Measurements from ENCODE around the gene ABHD10.

ABHD10 gene

DNA sequence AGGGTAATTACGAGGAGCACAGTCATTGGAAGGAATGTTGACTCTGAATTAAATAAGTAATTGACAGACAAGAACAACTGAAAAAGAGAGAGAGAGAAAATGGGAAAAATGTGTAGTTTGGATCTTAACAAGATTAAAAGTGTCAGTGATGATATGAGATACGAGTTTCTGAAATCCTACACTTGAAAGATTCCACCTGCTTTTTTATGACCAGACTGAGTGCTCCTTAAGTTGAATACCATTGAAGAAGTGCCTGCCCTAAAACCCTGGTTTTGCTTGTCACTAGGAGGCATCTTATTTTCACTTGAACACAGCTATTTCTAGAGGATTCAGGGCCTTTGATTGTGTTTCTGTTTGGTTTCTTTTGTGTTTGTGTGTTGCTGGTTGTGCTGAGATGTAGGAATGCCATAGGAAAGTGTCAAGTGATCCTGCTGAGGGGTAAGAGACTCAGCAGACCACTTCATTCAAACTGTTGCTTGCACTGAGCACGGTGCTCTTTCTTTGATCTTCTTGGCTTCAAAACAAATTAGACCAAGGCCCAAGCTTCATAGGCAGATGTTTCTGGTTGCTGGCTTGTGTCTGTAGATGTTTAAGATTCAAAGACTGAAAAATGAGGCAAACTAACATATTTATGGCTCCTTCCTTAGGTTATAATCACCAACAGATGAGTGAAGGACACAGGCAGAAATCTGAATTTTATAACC is 17.2 kb upstream of the ABHD10 start:
- no peak overlapping the region for H3K4me3 ChIP-seq (ENCODE audit: low read depth, low read length)
- no peak for DNase-seq (ENCODE audit: low read depth)

DNA sequence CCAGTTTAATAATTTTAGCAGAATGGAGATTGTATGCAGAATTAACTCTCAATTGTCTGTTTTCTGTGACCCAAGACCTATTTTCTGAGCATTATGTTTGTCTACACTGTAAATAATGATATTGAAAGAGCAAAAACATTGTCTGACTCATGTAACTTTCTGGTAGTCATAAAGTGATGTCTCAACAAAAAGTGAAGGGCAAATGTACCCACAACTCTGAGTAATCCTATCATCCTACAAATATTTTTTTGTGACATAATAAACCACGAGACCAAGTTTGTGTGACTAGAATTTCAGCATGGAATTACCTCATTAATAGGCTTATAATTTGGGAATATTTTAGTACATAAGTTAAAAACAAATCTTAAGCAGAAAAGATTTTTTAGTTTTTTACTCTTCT is 15.4 kb upstream of the ABHD10 start:
- no peak overlapping the region for H3K4me3 ChIP-seq (ENCODE audit: low read depth, low read length)
- peak; percentile 49 for DNase-seq (ENCODE audit: low read depth)

DNA sequence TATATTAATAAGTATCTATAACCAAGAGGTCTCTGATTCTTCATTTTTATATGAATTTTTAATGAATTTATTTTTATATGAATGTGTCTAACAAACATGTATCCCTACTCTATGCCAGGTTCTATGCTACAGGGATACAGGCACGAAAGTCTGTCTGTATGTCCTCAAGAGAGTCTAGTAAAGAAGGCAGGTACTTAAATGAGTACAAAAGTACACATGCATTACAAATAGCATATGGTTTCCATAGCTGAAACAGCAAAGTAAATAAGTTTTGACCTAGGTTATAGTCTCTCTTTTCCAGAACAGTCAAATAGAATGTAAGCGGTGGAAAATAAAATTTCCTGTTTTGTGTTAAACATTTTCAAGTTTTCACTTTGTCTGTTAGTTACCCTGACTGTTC is 13.3 kb upstream of the ABHD10 start:
- H3K4me3 ChIP-seq (ENCODE audit: low read depth, low read length): no peak overlapping the region
- DNase-seq (ENCODE audit: low read depth): no peak

DNA sequence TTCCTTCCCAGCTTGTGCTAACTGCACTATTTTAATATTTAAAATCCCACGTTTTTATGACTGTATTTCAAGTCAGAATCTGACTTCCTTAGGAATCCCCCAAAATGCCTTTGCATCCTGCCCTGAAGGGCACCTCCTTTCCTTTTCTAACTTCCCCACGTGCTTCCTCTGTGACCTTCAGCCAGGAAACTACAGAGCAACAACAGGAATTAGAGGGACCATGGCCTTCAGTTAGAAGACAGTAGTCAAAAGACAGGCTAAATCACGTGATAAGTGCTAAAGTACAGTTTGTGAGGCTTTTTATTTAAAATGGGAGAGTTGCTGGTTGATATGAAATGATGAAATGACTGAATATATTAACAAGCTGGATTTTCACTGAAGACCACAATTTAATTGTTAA is 11.8 kb upstream of the ABHD10 start:
- H3K4me3 ChIP-seq (ENCODE audit: low read depth, low read length): no peak overlapping the region
- no peak for DNase-seq (ENCODE audit: low read depth)

DNA sequence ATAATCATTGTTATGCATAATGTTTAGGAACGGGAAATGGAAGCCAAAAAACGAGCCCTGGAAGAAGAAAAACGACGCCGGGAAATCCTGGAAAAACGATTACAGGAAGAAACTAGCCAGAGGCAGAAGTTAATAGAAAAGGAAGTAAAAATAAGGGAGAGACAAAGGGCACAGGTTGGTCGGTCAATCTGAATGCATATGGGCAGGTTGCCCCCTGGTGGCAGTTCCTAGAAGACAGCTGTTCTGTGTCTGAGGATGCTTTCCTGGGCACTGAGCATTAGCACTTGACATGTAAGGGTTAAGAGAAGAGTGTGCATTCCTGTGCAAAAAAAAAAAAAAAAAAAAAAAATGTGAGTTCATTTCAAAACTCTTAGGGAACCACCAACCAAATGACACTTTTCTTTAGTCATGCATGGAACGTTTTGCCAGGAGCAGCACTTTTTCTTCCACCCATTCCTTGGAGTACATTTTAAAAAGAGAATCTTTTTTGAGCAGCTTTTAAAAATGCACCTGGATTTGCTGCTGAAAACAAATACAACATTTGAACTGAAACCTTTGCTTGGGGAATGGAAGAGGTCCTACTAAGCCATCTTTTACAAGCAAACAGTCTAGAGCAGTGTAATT is 11.1 kb upstream of the ABHD10 start:
- no peak overlapping the region for H3K4me3 ChIP-seq (ENCODE audit: low read depth, low read length)
- DNase-seq (ENCODE audit: low read depth): peak; percentile 27

DNA sequence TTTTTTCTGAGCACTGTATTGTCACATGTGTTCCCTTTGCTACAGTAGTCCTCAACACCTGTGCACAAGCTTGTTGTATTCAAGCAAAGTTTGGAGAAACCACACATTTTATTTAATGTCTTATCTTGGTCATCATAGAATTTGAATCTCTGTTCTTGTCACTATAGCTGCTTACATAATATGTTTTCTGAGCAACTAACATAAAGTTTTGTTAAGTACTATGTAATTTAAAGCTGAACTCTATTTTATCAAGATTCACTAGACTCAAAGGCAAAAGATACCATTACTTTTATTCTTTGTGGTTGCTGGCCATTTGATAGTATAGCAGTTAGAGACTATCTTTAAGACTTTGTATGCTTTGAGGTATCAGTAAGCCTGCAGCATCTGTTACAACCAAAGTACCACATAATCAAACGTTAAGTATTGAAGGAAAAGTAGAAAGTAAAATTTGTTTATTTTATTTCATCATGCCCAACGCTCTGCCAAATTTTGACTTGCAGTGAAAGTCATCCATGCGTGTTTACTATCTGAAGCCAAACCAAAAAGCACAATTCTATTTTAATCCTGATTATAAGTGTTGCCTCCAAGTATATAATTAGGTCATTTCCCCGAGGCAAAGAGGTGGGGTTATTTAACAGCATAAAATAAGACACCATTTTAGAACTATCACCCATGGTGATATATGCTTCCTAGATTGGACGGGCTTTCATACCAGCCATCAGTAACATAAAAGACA is 10.3 kb upstream of the ABHD10 start:
- DNase-seq (ENCODE audit: low read depth): no peak
- no peak overlapping the region for H3K4me3 ChIP-seq (ENCODE audit: low read depth, low read length)

DNA sequence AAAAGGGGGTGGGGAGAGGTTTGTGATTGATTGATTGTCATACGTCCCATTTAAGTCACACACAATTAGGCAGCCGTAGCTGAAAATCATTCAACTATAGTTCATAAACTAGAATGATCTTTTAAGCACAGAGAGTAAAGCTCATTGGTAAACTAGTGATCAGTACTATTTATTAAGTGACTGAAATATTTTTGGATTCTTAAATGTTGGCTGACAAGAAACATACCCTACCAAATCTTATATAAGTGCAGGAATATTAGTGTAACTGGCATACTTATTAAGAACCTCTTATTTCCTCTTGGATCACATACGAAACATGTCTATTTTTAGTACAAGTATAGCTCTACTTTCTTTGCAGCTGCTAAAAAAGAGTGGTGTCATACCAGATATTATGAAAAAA is 8.4 kb upstream of the ABHD10 start:
- DNase-seq (ENCODE audit: low read depth): no peak
- no peak overlapping the region for H3K4me3 ChIP-seq (ENCODE audit: low read depth, low read length)

DNA sequence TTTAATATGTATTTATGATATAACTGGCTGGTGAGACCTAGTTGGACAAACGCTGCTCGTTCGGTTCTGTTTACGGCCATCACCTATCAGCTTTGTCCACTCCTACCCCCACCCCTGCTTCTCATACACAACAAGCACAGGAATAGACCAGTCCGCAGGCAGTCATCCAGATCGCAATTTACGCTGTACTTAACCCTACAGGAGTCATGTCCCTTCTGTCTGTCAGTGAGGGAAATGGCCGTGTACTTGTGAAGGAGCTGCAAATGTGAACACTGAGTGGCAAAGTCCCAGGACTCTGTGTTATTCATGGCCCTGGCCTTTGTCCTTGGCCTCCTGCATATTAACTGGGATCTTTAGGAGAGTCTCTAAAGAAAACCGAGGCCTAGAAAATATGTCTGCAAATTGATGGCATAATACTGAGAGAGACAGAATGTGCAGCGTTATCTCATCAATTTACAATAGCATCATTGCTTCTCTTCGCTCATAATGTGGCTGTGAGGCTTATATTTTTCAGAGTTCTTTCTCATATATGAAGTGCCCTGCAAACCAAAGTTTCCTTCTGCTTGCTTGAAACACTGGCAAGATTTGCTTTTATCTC is 7.2 kb upstream of the ABHD10 start:
- H3K4me3 ChIP-seq (ENCODE audit: low read depth, low read length): no peak overlapping the region
- DNase-seq (ENCODE audit: low read depth): no peak

DNA sequence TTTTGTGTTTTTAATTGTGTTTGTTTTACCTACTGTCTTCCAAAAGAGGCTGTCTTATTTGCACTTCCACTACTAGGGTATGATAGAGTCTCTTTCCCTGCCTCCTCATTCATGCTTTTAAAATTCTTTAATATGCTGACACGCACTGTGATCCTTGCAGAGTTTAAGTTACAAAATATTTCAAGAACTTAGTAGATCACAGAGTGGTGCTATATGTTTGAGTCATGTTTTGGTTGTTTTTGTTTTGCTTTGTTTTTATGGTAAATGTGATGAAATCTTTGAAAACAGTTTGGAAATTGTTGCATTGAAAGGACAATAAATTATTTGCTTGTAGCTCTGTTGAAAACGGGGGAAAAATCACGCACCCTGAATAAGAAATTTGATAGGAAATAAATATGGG is 5.9 kb upstream of the ABHD10 start:
- no peak overlapping the region for H3K4me3 ChIP-seq (ENCODE audit: low read depth, low read length)
- no peak for DNase-seq (ENCODE audit: low read depth)

DNA sequence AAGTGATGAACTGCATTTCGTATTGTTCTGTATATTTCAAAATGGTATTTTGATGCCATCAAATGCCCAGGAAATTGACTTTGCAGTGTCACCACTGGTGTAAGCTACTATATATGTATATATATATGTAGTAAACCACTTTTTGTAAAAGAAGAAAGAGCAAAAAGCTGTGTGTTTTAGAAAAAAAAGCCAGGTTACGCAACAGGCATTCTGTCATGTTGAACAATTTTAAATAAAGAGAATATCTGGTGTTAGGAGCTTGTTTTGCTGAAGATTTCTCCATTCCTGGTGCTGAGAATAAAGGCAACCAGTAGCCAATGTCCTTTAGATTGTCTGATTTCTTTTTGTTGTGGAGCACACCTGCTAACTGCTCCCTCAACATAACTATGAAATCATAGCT is 3.7 kb upstream of the ABHD10 start:
- no peak overlapping the region for H3K4me3 ChIP-seq (ENCODE audit: low read depth, low read length)

DNA sequence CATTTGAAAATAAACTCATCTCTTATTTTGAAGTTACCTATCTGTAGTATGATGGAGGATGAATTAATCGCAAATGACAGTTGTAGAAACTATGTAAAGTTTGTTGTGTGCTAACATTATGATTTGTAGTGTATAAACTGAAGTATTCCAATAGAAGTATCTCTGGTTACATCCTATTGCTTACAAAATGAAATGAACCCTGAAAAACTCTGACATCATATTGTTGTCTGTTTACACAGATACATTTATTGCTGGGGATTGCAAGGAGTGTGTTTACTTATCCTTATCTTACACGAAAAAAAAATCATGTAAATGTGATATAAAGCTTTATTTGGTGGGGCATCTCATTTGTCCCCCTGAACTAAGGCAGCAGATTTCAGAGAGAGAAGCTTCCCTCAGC is 2.6 kb upstream of the ABHD10 start:
- H3K4me3 ChIP-seq (ENCODE audit: low read depth, low read length): no peak overlapping the region
- no peak for DNase-seq (ENCODE audit: low read depth)

More for the DNA sequence above, 3.7 kb upstream of the ABHD10 start:
- DNase-seq (ENCODE audit: low read depth): no peak

DNA sequence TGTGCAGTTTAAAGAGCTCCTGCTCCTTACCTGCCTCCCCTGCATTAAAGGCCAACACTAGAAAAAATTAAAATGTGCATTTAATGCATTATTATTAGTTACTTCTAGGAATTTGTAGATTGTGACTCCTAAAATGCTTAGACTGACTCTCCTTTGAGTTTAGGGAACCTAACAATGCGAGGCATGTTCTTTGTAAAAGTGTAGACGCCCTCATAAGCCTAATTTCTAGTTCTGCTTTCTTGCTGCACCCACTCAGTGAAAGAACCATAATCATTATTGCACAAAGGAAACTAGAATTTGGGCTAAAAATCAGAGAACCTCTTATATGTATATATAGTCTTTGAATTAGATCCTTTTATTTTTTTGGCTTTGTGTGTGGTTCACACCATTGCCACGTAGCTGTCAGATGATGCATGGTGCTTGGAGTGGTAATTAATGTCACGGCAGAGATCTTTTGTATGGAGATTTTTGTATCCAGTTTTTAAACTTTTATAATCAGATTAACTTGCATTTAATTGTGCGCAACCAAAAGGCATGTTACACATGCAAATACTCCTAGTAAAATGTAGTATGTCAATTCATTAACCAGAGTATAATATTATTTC is 710 bp downstream of the ABHD10 start:
- H3K4me3 ChIP-seq (ENCODE audit: low read depth, low read length): peak overlapping the region; percentile 80
- DNase-seq (ENCODE audit: low read depth): no peak

DNA sequence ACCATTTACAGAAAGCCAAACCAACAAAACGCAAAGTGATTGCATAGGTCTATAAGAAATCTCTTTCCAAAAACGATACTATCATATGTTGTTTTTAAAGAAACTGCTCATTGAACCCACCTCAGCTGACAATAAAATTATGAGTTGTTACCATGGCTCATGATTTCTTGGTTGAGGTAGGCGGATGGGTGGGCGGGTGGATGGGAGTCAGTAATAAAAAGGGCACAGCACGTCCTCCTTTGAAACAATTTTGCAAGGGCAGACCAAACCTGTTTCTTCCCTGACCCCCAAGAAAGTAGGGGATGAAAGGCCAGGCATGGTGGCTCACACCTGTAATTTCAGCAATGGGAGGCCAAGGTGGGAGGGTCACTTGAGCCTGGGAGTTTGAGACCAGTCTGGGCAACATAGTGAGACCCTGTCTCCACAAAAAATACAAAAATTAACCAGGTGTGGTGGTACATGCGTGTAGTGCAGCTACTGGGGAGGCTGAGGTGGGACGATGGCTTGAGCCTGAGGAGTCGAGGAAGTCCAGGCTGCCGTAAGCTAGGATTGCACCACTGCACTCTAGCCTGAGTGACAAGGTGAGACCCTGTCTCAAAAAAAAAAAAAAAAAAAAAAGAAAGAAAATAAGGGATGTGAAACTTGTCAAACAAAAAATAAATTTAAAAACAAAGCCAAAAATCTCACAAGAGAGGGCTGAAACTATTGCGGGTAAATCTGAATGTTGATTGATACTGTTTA is 2.1 kb downstream of the ABHD10 start:
- no peak for DNase-seq (ENCODE audit: low read depth)
- no peak overlapping the region for H3K4me3 ChIP-seq (ENCODE audit: low read depth, low read length)

DNA sequence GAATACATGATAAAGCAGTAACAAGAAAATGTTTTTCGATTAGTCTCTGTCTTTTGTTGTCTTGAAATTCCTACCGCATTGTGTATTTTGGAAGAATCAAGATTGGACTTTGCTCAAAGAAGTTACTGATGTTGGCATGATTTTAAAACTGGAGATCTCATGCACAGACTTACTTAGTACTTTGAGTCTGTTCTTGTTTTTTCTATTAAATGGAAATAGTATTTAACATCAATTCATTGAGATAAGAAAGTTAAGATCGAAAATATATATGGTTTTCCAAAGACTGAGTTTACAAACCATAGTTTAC is 2.6 kb downstream of the ABHD10 start:
- no peak overlapping the region for H3K4me3 ChIP-seq (ENCODE audit: low read depth, low read length)

DNA sequence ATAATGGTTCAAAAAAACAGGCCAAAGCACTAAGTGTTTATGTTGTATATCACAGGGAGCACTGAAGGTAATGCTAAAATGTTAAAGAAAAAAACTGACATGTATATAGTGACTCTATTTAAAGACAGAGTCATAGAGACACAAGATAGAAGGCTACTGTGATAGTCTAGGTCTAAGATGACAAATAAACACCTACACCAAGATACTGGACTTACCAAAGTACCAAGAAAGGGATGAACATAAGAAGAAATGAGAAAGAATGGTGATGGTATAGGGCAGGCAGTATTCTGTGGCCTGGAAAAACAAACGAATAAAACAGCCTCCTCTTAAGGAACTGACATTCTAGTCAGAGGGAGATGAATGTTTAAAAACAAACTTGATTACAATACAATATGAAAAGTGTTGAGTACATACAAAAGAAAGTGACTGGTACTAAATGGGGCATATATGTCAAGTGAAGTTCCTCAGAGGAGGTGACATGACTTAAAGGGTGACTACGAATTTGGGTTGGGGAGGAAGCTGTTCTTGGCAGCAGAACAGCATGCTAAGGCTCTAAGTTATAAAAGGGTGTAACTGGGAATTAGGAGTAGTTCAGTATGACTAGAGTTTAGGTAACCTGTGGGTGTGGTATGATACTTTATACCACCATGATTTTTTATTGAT is 5.9 kb downstream of the ABHD10 start:
- DNase-seq (ENCODE audit: low read depth): no peak
- no peak overlapping the region for H3K4me3 ChIP-seq (ENCODE audit: low read depth, low read length)

More for the DNA sequence above, 2.6 kb downstream of the ABHD10 start:
- no peak for DNase-seq (ENCODE audit: low read depth)

DNA sequence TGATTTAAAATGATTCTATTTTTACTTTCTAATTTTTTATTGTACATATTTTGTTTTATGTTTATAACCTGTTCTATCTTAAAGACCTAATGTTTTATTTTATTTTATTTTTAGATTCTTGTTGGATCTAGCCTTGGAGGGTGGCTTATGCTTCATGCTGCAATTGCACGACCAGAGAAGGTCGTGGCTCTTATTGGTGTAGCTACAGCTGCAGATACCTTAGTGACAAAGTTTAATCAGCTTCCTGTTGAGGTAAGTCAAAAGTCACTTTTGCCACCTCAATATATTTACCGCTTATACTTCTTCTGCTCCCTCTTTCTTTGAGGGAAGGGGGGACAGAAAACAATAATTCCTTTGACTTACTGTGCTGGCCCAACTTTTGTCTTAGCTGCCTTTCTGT is 8.0 kb downstream of the ABHD10 start:
- no peak for DNase-seq (ENCODE audit: low read depth)
- H3K4me3 ChIP-seq (ENCODE audit: low read depth, low read length): no peak overlapping the region

DNA sequence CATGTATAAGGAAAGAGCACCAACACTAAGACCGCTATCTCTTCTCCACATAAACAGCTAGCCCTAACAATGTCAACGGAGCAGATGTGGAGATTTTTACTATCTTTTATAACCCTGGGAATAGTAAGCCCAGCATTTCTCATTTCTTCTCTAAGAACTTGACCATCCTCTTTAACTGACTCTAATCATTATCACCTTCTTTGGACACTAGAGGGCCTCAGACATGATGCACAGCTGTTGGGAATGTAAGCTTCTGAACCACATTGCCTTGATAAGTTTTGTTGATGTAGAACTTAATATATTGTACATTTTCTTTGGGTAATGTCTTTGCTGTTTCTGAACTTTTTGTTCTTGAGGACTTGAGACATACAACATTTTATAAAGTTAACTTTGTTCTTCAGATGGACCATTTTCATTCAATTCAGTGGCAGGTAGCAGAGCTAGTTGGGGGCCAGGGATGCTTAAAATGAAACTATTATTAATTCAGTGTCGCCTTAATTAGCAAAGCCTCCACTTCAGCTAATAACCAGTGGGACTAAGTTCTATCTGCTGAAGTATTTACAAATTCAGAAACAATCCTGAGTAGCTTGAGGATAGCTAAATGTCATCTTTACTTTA is 10.3 kb downstream of the ABHD10 start:
- no peak overlapping the region for H3K4me3 ChIP-seq (ENCODE audit: low read depth, low read length)
- DNase-seq (ENCODE audit: low read depth): peak; percentile 38

DNA sequence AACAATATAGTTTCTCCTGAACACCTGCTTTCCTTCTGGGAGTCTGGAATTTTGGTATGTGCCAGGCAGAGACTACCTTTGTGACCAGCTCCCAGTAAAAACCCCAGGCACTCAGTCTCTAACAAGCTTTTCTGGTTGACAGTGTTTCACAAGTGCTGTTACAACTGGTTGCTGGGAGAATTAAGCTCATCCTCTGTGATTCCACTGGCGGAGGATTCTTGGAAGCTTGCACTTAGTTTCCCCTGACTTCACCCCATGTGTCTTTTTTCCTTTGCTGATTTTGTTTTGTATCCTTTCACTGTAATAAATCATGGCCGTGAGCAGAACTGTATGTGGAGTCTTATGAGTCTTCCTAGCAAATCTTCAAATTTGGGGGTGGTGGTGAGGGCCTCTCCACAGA is 14.2 kb downstream of the ABHD10 start:
- no peak overlapping the region for H3K4me3 ChIP-seq (ENCODE audit: low read depth, low read length)
- no peak for DNase-seq (ENCODE audit: low read depth)
